Stimulated activated CD8-positive, alpha-beta memory T cell treated with anti-CD3 and anti-CD28 coated beads, Interleukin-7, amount 100 ng/mL, for 4 hours (primary cell): ENCODE measurements around the gene KIF5A.

Experiments
- DNase-seq, 2 donors: peaks; one replicate each; pipeline ENCODE4 v3.0.0-alpha.2; 2020; ENCODE audit warnings: low read depth in 2 of 2

Gene KIF5A

GRCh38 chr12:57620245-57620935 lies 70.5 kb downstream of the KIF5A start:
- no peak for DNase-seq

- no peak for DNase-seq
Measured at GRCh38 chr12:57620936-57621496, 71.2 kb downstream of the KIF5A start.

- DNase-seq, result no peak
Measured at GRCh38 chr12:57621497-57622292, 71.9 kb downstream of the KIF5A start.

GRCh38 chr12:57622293-57623245 lies 72.7 kb downstream of the KIF5A start:
- no peak for DNase-seq

- no peak for DNase-seq
Measured at GRCh38 chr12:57623385-57623784, 73.5 kb downstream of the KIF5A start.

GRCh38 chr12:57623811-57624390 lies 74.1 kb downstream of the KIF5A start:
- no peak for DNase-seq

GRCh38 chr12:57624441-57625220 lies 74.8 kb downstream of the KIF5A start:
- no peak for DNase-seq

- DNase-seq, result no peak
Measured at GRCh38 chr12:57625261-57626032, 75.6 kb downstream of the KIF5A start.

- no peak for DNase-seq
Measured at GRCh38 chr12:57626111-57626920, 76.5 kb downstream of the KIF5A start.

GRCh38 chr12:57626921-57627445 lies 77.1 kb downstream of the KIF5A start:
- DNase-seq, result no peak

GRCh38 chr12:57627501-57628279 lies 77.8 kb downstream of the KIF5A start:
- no peak for DNase-seq

- no peak for DNase-seq
Measured at GRCh38 chr12:57628280-57629191, 78.7 kb downstream of the KIF5A start.

- no peak for DNase-seq
Measured at GRCh38 chr12:57629897-57630471, 80.1 kb downstream of the KIF5A start.

GRCh38 chr12:57630891-57631433 lies 81.1 kb downstream of the KIF5A start:
- DNase-seq, result no peak

- DNase-seq, result no peak
Measured at GRCh38 chr12:57631566-57632072, 81.8 kb downstream of the KIF5A start.
